MM.1S (cell line): Measurements from ENCODE around the gene GLI1.

Source experiments
- DNase-seq: peaks from one replicate; pipeline ENCODE4 v3.0.0-alpha.2; 2015
- H2AFZ ChIP-seq: fragments of 300-600 bp; sonication (generic); 2 replicates; pipeline ENCODE4 v1.6.0; 2016; ENCODE audit warnings: antibody characterized with exemption, low read length
- H3F3A ChIP-seq: fragments of 300-600 bp; sonication (generic); 2 replicates; pipeline ENCODE4 v1.6.1; 2016; ENCODE audit warnings: mild to moderate bottlenecking, antibody characterized with exemption, low read length, moderate library complexity, mixed read lengths; ENCODE audit not compliant: insufficient read depth
- H3K27ac ChIP-seq: fragments of 300-600 bp; sonication (generic); 2 replicates; pipeline ENCODE4 v1.5.1; 2016; ENCODE audit warnings: mild to moderate bottlenecking, low read length
- H3K27me3 ChIP-seq: fragments of 300-600 bp; sonication (generic); replicated peaks from 2 replicates; pipeline ENCODE4 v1.6.0; 2016; ENCODE audit warnings: low read length; ENCODE audit not compliant: insufficient read depth
- H3K36me3 ChIP-seq: fragments of 300-600 bp; sonication (generic); replicated peaks from 2 replicates; pipeline ENCODE4 v1.6.1; 2016; ENCODE audit warnings: mild to moderate bottlenecking, low read length, mixed read lengths; ENCODE audit not compliant: insufficient read depth
- H3K4me1 ChIP-seq: fragments of 300-600 bp; sonication (generic); 2 replicates; pipeline ENCODE4 v1.6.1; 2016; ENCODE audit warnings: low read length, mixed read lengths
- H3K4me2 ChIP-seq: fragments of 300-600 bp; sonication (generic); 2 replicates; pipeline ENCODE4 v1.6.0; 2016; ENCODE audit warnings: low read depth, low read length
- H3K4me3 ChIP-seq: fragments of 300-600 bp; sonication (generic); 2 replicates; pipeline ENCODE4 v1.5.1; 2016; ENCODE audit warnings: low read length, mixed read lengths
- H3K79me2 ChIP-seq: fragments of 300-600 bp; sonication (generic); 2 replicates; pipeline ENCODE4 v1.6.1; 2016; ENCODE audit warnings: mixed run types, low read length, mixed read lengths
- H3K9ac ChIP-seq: fragments of 300-600 bp; sonication (generic); 2 replicates; pipeline ENCODE4 v1.6.1; 2016; ENCODE audit warnings: low read length, mixed read lengths
- H3K9me2 ChIP-seq: fragments of 300-600 bp; sonication (generic); replicated peaks from 2 replicates; pipeline ENCODE4 v1.6.1; 2016; ENCODE audit warnings: mild to moderate bottlenecking, low read length, mixed read lengths; ENCODE audit not compliant: insufficient read depth
- H3K9me3 ChIP-seq: fragments of 300-600 bp; sonication (generic); replicated peaks from 2 replicates; pipeline ENCODE4 v1.6.1; 2016; ENCODE audit warnings: mild to moderate bottlenecking, low read length, mixed read lengths; ENCODE audit not compliant: insufficient read depth
- H4K20me1 ChIP-seq: fragments of 300-600 bp; sonication (generic); 2 replicates; pipeline ENCODE4 v1.6.1; 2016; ENCODE audit warnings: mild to moderate bottlenecking, low read length, moderate library complexity, mixed read lengths; ENCODE audit not compliant: insufficient read depth
- EZH2 ChIP-seq: fragments of 300-600 bp; sonication (generic); optimal IDR thresholded peaks from 2 replicates; pipeline ENCODE3; 2017; ENCODE audit warnings: low read depth, mild to moderate bottlenecking, antibody characterized with exemption, low read length, mixed read lengths
- EZH2phosphoT487 ChIP-seq: fragments of 300-600 bp; sonication (generic); IDR thresholded peaks from 2 replicates; pipeline ENCODE4 v1.6.1; 2018; ENCODE audit warnings: antibody characterized with exemption, low read length
- TF ChIP-seq, protein P1 (sequence below): fragments of 300-600 bp; sonication (generic); IDR thresholded peaks from 2 replicates; pipeline ENCODE4 v1.5.1; 2016; ENCODE audit warnings: antibody characterized with exemption, low read length, mixed read lengths

Gene GLI1

GRCh38 chr12:57487597-57488401 lies 28.2 kb downstream of the GLI1 start, which contains the start of gene MARS1:
MARS1 (plus strand) TSS chr12:57488068; CDS start chr12:57488091, 23 bp downstream.
- peak; percentile 98 for DNase-seq
- H3K79me2 ChIP-seq, result peaks cover 41% of the 10 kb centered on the region
- H3K9me2 ChIP-seq, result no peaks in the 10 kb centered on the region
- no peaks in the 10 kb centered on the region for H4K20me1 ChIP-seq
- H2AFZ ChIP-seq, result peak within 1 kb of the TSS; percentile 59
- no peaks in the 10 kb centered on the region for H3K27me3 ChIP-seq
- no peaks in the 10 kb centered on the region for H3K9me3 ChIP-seq
- peak within 1 kb of the TSS; percentile 91 for H3K4me2 ChIP-seq
- H3K4me1 ChIP-seq, result peaks cover 14% of the 10 kb centered on the region
- H3K27ac ChIP-seq, result peak within 1 kb of the TSS; percentile 66; the same call in 1 of the 2 replicates
- TF ChIP-seq EZH2phosphoT487, result no peak
- TF ChIP-seq, protein P1, sequence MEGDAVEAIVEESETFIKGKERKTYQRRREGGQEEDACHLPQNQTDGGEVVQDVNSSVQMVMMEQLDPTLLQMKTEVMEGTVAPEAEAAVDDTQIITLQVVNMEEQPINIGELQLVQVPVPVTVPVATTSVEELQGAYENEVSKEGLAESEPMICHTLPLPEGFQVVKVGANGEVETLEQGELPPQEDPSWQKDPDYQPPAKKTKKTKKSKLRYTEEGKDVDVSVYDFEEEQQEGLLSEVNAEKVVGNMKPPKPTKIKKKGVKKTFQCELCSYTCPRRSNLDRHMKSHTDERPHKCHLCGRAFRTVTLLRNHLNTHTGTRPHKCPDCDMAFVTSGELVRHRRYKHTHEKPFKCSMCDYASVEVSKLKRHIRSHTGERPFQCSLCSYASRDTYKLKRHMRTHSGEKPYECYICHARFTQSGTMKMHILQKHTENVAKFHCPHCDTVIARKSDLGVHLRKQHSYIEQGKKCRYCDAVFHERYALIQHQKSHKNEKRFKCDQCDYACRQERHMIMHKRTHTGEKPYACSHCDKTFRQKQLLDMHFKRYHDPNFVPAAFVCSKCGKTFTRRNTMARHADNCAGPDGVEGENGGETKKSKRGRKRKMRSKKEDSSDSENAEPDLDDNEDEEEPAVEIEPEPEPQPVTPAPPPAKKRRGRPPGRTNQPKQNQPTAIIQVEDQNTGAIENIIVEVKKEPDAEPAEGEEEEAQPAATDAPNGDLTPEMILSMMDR, result peak; percentile 41
- TF ChIP-seq EZH2, result no peak
- peaks cover 16% of the 10 kb centered on the region; the same call in 1 of the 2 replicates for H3K36me3 ChIP-seq
- H3K9ac ChIP-seq, result peak within 1 kb of the TSS; percentile 84
- peak within 1 kb of the TSS; percentile 92 for H3K4me3 ChIP-seq
- H3F3A ChIP-seq, result 0 out of 2 replicates have a peak, but pooled peaks cover 9% of the 10 kb centered on the region

DNA sequence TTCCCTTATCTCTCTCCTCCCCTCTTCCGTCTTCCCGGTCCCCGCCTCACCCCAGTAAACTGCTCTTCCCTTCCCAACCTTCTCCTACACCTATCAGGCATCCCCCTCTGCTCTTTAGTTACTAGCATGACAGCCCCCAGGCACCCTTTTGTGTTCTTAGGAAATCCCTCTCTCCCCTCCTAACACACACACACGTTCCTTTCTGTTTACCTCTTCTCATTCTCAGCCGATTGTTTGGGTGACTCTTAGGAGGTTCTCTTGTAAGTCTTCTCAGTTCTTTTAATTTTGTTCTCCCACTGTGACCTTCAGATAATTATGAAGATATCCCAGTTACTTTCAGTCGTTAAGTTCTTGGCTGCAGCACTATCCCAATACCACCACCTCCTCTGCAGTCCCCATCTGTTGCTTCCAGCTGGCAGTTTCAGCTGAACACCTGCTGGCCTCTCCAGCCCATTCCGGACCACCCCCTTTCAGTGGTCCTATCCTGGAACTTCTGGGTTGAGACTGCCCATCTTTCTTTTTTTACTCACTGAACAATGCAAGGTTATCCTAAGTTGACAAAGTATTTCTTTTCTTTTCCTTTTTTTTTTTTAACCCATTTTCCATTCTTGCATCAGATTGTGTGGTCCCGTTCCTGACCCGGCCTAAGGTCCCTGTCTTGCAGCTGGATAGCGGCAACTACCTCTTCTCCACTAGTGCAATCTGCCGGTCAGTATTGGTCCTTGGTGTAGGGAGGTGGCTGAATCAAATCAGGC lies 29.0 kb downstream of the GLI1 start:
- peak; percentile 28 for DNase-seq
- H2AFZ ChIP-seq, result peak overlapping the region; percentile 33; the same call in 1 of the 2 replicates

GRCh38 chr12:57489157-57489641 lies 29.6 kb downstream of the GLI1 start:
- Histone ChIP-seq H3K9me2 (no peaks in the 10 kb centered on the region), H4K20me1 (no peaks in the 10 kb centered on the region), H3K4me2 (peak overlapping the region; percentile 91), H3K4me3 (peak overlapping the region; percentile 92), H3F3A (0 out of 2 replicates have a peak, but pooled peaks cover 9% of the 10 kb centered on the region), H3K27me3 (no peaks in the 10 kb centered on the region), H3K9ac (peak overlapping the region; percentile 84; the same call in 1 of the 2 replicates), H3K36me3 (peaks cover 16% of the 10 kb centered on the region; the same call in 1 of the 2 replicates), H3K27ac (peak overlapping the region; percentile 66; the same call in 1 of the 2 replicates), H2AFZ (no peak overlapping the region), H3K4me1 (peaks cover 14% of the 10 kb centered on the region), H3K9me3 (no peaks in the 10 kb centered on the region), H3K79me2 (peaks cover 41% of the 10 kb centered on the region)
- TF ChIP-seq EZH2phosphoT487 (no peak), EZH2 (no peak)
- TF ChIP-seq, protein P1, result no peak
- DNase-seq, result no peak

More for the DNA sequence above, 29.0 kb downstream of the GLI1 start:
- Histone ChIP-seq H3K9ac (peak overlapping the region; percentile 84), H3K9me3 (no peaks in the 10 kb centered on the region), H3K27ac (peak overlapping the region; percentile 66; the same call in 1 of the 2 replicates), H3K4me1 (peaks cover 14% of the 10 kb centered on the region), H4K20me1 (no peaks in the 10 kb centered on the region), H3K4me2 (peak overlapping the region; percentile 91), H3K4me3 (peak overlapping the region; percentile 92), H3K9me2 (no peaks in the 10 kb centered on the region), H3K36me3 (peaks cover 16% of the 10 kb centered on the region; the same call in 1 of the 2 replicates), H3K79me2 (peaks cover 41% of the 10 kb centered on the region), H3F3A (0 out of 2 replicates have a peak, but pooled peaks cover 9% of the 10 kb centered on the region), H3K27me3 (no peaks in the 10 kb centered on the region)
- TF ChIP-seq EZH2phosphoT487 (no peak), EZH2 (no peak)
